Testis (tissue), 2 donors: ENCODE measurements around the gene RSAD2.

ENCODE experiments used
- POLR2A ChIP-seq: fragments of 450-650 bp; IDR thresholded peaks from one replicate; pipeline ENCODE4 v1.6.1; 2017; ENCODE audit warnings: antibody characterized with exemption, mild to moderate bottlenecking, moderate library complexity
- TF ChIP-seq, protein P1 (sequence below), 3 experiments: fragments of 450-650 bp in 2 of 3; fragments of 200-600 bp in 1 of 3; sonication (generic) in 1 of 3; IDR thresholded peaks; one replicate each; pipeline ENCODE4 v1.5.1; 2016 to 2019; ENCODE audit warnings: antibody characterized with exemption in 3 of 3, mild to moderate bottlenecking in 2 of 3, moderate library complexity in 1 of 3

DNA sequence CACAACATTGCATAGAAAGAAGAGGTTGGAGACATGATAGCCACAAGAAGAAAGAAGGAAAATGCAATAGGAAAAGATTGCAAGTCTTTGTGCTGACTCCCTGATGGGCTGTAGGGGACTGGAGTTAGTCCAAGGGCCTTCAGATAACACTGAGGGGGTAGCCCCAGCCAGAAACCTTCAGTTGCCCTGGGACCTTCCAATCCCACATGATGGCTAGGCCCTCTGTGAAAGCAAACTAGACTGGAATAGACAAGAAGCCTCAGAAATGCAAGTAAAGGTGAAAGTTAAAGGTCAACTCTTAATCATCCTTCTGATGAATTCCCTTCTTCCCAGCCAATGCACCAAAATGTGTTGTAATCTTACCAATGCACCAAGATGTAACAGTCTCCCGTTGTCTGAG is 31.0 kb upstream of the RSAD2 start:
- TF ChIP-seq, protein P1, sequence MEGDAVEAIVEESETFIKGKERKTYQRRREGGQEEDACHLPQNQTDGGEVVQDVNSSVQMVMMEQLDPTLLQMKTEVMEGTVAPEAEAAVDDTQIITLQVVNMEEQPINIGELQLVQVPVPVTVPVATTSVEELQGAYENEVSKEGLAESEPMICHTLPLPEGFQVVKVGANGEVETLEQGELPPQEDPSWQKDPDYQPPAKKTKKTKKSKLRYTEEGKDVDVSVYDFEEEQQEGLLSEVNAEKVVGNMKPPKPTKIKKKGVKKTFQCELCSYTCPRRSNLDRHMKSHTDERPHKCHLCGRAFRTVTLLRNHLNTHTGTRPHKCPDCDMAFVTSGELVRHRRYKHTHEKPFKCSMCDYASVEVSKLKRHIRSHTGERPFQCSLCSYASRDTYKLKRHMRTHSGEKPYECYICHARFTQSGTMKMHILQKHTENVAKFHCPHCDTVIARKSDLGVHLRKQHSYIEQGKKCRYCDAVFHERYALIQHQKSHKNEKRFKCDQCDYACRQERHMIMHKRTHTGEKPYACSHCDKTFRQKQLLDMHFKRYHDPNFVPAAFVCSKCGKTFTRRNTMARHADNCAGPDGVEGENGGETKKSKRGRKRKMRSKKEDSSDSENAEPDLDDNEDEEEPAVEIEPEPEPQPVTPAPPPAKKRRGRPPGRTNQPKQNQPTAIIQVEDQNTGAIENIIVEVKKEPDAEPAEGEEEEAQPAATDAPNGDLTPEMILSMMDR (IDR thresholded peaks at IDR 0.05): no peak
- no peak for TF ChIP-seq POLR2A
